ENCODE data around the gene GPANK1. TPM values are rescaled to one million over a fixed set of nuclear protein-coding genes. Genes with fewer than 3 reads are reported as not detected.

GPANK1 gene
- total RNA-seq, 1 donor from 2014 or later: 10.0 TPM

GRCh38 chr6:31654574-31655348 is 10.0 kb downstream of the GPANK1 start:
- FAIRE-seq (no peak), DNase-seq (ENCODE audit: low read depth) (no peak)
- no peaks in the 10 kb centered on the region for H3K27me3 ChIP-seq (ENCODE audit: control insufficient read depth, insufficient read depth, low read length)
- peaks cover 4% of the 10 kb centered on the region for H3K36me3 ChIP-seq (ENCODE audit: control insufficient read depth, insufficient read depth, low read length)
- no peak overlapping the region for H3K4me3 ChIP-seq (ENCODE audit: low read depth, low read length)
- TF ChIP-seq CTCF (IDR thresholded peaks at IDR 0.05; ENCODE audit: insufficient read depth, low read length, severe bottlenecking): no peak

- Histone ChIP-seq H3K4me3 (ENCODE audit: low read depth, low read length) (peak overlapping the region; percentile 91), H3K36me3 (ENCODE audit: control insufficient read depth, insufficient read depth, low read length) (peaks cover 14% of the 10 kb centered on the region), H3K27me3 (ENCODE audit: control insufficient read depth, insufficient read depth, low read length) (no peaks in the 10 kb centered on the region)
- TF ChIP-seq CTCF (IDR thresholded peaks at IDR 0.05; ENCODE audit: insufficient read depth, low read length, severe bottlenecking): no peak
- DNase-seq (ENCODE audit: low read depth): no peak
- no peak for FAIRE-seq
Observed at GRCh38 chr6:31652925-31653724, 11.7 kb downstream of the GPANK1 start.

- peaks cover 17% of the 10 kb centered on the region for H3K36me3 ChIP-seq (ENCODE audit: control insufficient read depth, insufficient read depth, low read length)
- FAIRE-seq (no peak), DNase-seq (ENCODE audit: low read depth) (peak; percentile 71)
- no peaks in the 10 kb centered on the region for H3K27me3 ChIP-seq (ENCODE audit: control insufficient read depth, insufficient read depth, low read length)
- peak overlapping the region; percentile 91 for H3K4me3 ChIP-seq (ENCODE audit: low read depth, low read length)
- no peak for TF ChIP-seq CTCF (IDR thresholded peaks at IDR 0.05; ENCODE audit: insufficient read depth, low read length, severe bottlenecking)
Observed at GRCh38 chr6:31651602-31652191, 13.1 kb downstream of the GPANK1 start.

- no peak for DNase-seq (ENCODE audit: low read depth)
- H3K36me3 ChIP-seq (ENCODE audit: control insufficient read depth, insufficient read depth, low read length): peaks cover 50% of the 10 kb centered on the region
Observed at GRCh38 chr6:31645325-31645724, 19.5 kb downstream of the GPANK1 start.

More at GRCh38 chr6:31645325-31645724, 19.5 kb downstream of the GPANK1 start:
- FAIRE-seq: no peak
- no peak for TF ChIP-seq CTCF (IDR thresholded peaks at IDR 0.05; ENCODE audit: insufficient read depth, low read length, severe bottlenecking)
- no peak overlapping the region for H3K4me3 ChIP-seq (ENCODE audit: low read depth, low read length)
- no peaks in the 10 kb centered on the region for H3K27me3 ChIP-seq (ENCODE audit: control insufficient read depth, insufficient read depth, low read length)
